CD14-positive monocyte (primary cell): Measurements from ENCODE around the gene FLT1. TPM values are rescaled to one million over a fixed set of nuclear protein-coding genes. Genes with fewer than 3 reads are reported as not detected.
A peak's percentile ranks its signal among the peaks of the same experiment; 100 is the strongest.

ENCODE experiments used
- DNase-seq, 3 donors: peaks; one replicate each; pipeline ENCODE4 v3.0.0-alpha.2; 2011 to 2022
- H2AFZ ChIP-seq: 2 replicates; pipeline ENCODE4 v1.6.0; 2012; ENCODE audit warnings: mild to moderate bottlenecking, low read depth, low read length, inconsistent platforms; ENCODE audit not compliant: insufficient read depth, poor library complexity, severe bottlenecking
- H3K27ac ChIP-seq, 2 donors: 1 replicate in 1 of 2; 2 replicates in 1 of 2; pipeline ENCODE4 v1.5.1; 2012 to 2013; ENCODE audit warnings: low read length in 2 of 2, control low read depth in 1 of 2, inconsistent platforms in 1 of 2, low read depth in 1 of 2, mild to moderate bottlenecking in 1 of 2
- H3K27me3 ChIP-seq, 2 donors: one replicate each; pipeline versions ENCODE4 v1.6.0 to v1.6.1; 2011 to 2013; ENCODE audit warnings: low read length in 2 of 2; ENCODE audit not compliant: control insufficient read depth in 2 of 2, insufficient read depth in 2 of 2
- H3K36me3 ChIP-seq, 2 donors: replicated peaks in 1 of 2; 1 replicate in 1 of 2; 2 replicates in 1 of 2; pipeline versions ENCODE4 v1.5.1 to v1.6.1; 2012 to 2013; ENCODE audit warnings: low read length in 2 of 2, control low read depth in 1 of 2, inconsistent platforms in 1 of 2, mild to moderate bottlenecking in 1 of 2; ENCODE audit not compliant: insufficient read depth in 2 of 2, control insufficient read depth in 1 of 2
- H3K4me1 ChIP-seq, 2 donors: 1 replicate in 1 of 2; 2 replicates in 1 of 2; pipeline versions ENCODE4 v1.5.1 to v1.6.1; 2012 to 2013; ENCODE audit warnings: low read length in 2 of 2, control low read depth in 1 of 2, inconsistent platforms in 1 of 2, mild to moderate bottlenecking in 1 of 2, moderate library complexity in 1 of 2; ENCODE audit not compliant: insufficient read depth in 2 of 2, control insufficient read depth in 1 of 2
- H3K4me2 ChIP-seq: replicated peaks from 2 replicates; pipeline ENCODE3; 2012; ENCODE audit warnings: low read length, moderate library complexity, mild to moderate bottlenecking; ENCODE audit not compliant: poor library complexity, severe bottlenecking; ENCODE audit errors: extremely low read depth
- H3K4me3 ChIP-seq, 3 experiments: fragments of 200-600 bp in 1 of 3; sonication (generic) in 1 of 3; replicated peaks in 1 of 3; 1 replicate in 2 of 3; 2 replicates in 1 of 3; pipeline ENCODE4 v1.5.1; 2011 to 2013; ENCODE audit warnings: low read length in 3 of 3, mild to moderate bottlenecking in 3 of 3, control low read depth in 2 of 3, low read depth in 2 of 3, inconsistent platforms in 1 of 3, moderate library complexity in 1 of 3
- H3K79me2 ChIP-seq: 2 replicates; pipeline ENCODE4 v1.6.0; 2012; ENCODE audit warnings: mild to moderate bottlenecking, control low read depth, inconsistent platforms, low read length, moderate library complexity; ENCODE audit not compliant: insufficient read depth
- H3K9ac ChIP-seq: 2 replicates; pipeline ENCODE4 v1.6.0; 2017; ENCODE audit warnings: low read length, mild to moderate bottlenecking; ENCODE audit not compliant: insufficient read depth, poor library complexity, severe bottlenecking
- H3K9me3 ChIP-seq, 2 donors: replicated peaks in 1 of 2; 1 replicate in 1 of 2; 2 replicates in 1 of 2; pipeline versions ENCODE4 v1.5.1 to v1.6.1; 2012 to 2013; ENCODE audit warnings: low read length in 2 of 2, control low read depth in 1 of 2; ENCODE audit not compliant: control insufficient read depth in 1 of 2, insufficient read depth in 1 of 2
- H4K20me1 ChIP-seq: 2 replicates; pipeline ENCODE4 v1.6.0; 2012; ENCODE audit warnings: mild to moderate bottlenecking, low read length, control low read depth, moderate library complexity; ENCODE audit not compliant: insufficient read depth
- H3K27ac Mint-ChIP-seq, 7 donors: one replicate each; pipeline ENCODE4 v1.8.0; 2020; ENCODE audit warnings: mild to moderate bottlenecking in 7 of 7, mixed read lengths in 7 of 7, moderate library complexity in 6 of 7, inconsistent platforms in 2 of 7
- H3K27me3 Mint-ChIP-seq, 3 donors: one replicate each; pipeline ENCODE4 v1.8.0; 2021 to 2022; ENCODE audit warnings: low read depth in 3 of 3, mild to moderate bottlenecking in 3 of 3, mixed read lengths in 3 of 3, moderate library complexity in 3 of 3, inconsistent platforms in 1 of 3
- H3K36me3 Mint-ChIP-seq, 2 donors: one replicate each; pipeline ENCODE4 v1.8.0; 2020; ENCODE audit warnings: mixed read lengths in 2 of 2, inconsistent platforms in 1 of 2, mild to moderate bottlenecking in 1 of 2
- H3K4me1 Mint-ChIP-seq: one replicate; pipeline ENCODE4 v1.8.0; 2020; ENCODE audit warnings: mild to moderate bottlenecking, mixed read lengths
- H3K4me3 Mint-ChIP-seq, 2 donors: one replicate each; pipeline ENCODE4 v1.8.0; 2020; ENCODE audit warnings: mild to moderate bottlenecking in 2 of 2, mixed read lengths in 2 of 2, moderate library complexity in 1 of 2
- H3K9me3 Mint-ChIP-seq, 7 donors: one replicate each; pipeline ENCODE4 v1.8.0; 2020 to 2022; ENCODE audit warnings: mixed read lengths in 7 of 7, mild to moderate bottlenecking in 6 of 7, moderate library complexity in 6 of 7, inconsistent platforms in 2 of 7
- WGBS: methylation state at CpG from one replicate; pipeline ENCODE4 v1.1.5; 2013; ENCODE audit warnings: missing lambda C conversion rate; ENCODE audit not compliant: insufficient coverage; 5-methylcytosine and 5-hydroxymethylcytosine counted together
- intact Hi-C, 2 donors: fragments of 100-400 bp; cut with micrococcal nuclease; formaldehyde crosslinking; loops; one replicate each; pipeline versions ENCODE4 v1.15.0 to v1.15.1; 2023
- polyA plus RNA-seq, 3 donors: library from polyadenylated mRNA; depleted of rRNA in 1 of 3; unstranded in 2 of 3; stranded (reverse) in 1 of 3; fragments of 300-500 nt in 2 of 3; fragments of >200 nt in 1 of 3; fragmentation: Illumina TruSeq in 2 of 3; gene quantifications; 1 replicate in 2 of 3; 2 replicates in 1 of 3; pipeline ENCODE4 v1.2.3, GENCODE V29; 2012 to 2021
- TF ChIP-seq, protein P1 (sequence below): fragments of 200-600 bp; IDR thresholded peaks from one replicate; pipeline ENCODE4 v1.8.0; 2022; ENCODE audit warnings: antibody characterized with exemption, mild to moderate bottlenecking

FLT1 gene
- polyA plus RNA-seq, 3 donors: 0.28 TPM; not detected in 2

DNA sequence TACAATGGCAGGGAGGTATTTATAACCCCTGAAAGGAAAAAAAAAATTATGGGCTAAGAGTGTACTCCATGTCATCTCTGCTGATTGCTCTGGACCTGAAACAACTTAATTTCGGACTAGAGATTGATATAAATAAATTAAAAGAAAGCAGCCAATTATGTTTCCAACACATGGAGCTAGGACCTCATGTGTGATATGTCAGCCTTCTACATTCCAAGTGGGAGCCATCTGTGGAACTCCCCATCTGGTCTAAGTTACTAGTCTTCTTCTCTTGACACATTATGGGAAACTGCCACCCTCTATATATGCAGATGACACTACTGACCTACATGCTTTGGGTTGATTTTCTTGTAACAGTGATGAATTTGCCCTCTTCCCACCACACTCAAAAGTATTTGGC is 86.1 kb downstream of the FLT1 start:
- no CpG with 5 or more reads among the region's 1 CpG for WGBS
- Histone ChIP-seq H3K4me3 (no peak overlapping the region), H3K9me3 (no peaks in the 10 kb centered on the region), H3K36me3 (no peaks in the 10 kb centered on the region), H3K9ac (no peak overlapping the region), H3K79me2 (no peaks in the 10 kb centered on the region), H4K20me1 (no peaks in the 10 kb centered on the region), H3K4me1 (peaks cover 4 to 14% of the 10 kb centered on the region in 2 donors), H2AFZ (no peak overlapping the region), H3K27ac (no peak overlapping the region), H3K4me2 (no peak overlapping the region), H3K27me3 (peaks cover 23 to 32% of the 10 kb centered on the region in 2 donors)
- Mint-ChIP-seq H3K9me3 (no peaks in the 10 kb centered on the region), H3K27me3 (peaks cover 26 to 51% (median 29%) of the 10 kb centered on the region in 3 donors), H3K27ac (no peak overlapping the region), H3K36me3 (peaks cover 0 to 2% of the 10 kb centered on the region in 2 donors), H3K4me3 (peak overlapping the region in 1 of 2 donors; percentile 42), H3K4me1 (peaks cover 26% of the 10 kb centered on the region)
- DNase-seq: no peak
- TF ChIP-seq, protein P1, sequence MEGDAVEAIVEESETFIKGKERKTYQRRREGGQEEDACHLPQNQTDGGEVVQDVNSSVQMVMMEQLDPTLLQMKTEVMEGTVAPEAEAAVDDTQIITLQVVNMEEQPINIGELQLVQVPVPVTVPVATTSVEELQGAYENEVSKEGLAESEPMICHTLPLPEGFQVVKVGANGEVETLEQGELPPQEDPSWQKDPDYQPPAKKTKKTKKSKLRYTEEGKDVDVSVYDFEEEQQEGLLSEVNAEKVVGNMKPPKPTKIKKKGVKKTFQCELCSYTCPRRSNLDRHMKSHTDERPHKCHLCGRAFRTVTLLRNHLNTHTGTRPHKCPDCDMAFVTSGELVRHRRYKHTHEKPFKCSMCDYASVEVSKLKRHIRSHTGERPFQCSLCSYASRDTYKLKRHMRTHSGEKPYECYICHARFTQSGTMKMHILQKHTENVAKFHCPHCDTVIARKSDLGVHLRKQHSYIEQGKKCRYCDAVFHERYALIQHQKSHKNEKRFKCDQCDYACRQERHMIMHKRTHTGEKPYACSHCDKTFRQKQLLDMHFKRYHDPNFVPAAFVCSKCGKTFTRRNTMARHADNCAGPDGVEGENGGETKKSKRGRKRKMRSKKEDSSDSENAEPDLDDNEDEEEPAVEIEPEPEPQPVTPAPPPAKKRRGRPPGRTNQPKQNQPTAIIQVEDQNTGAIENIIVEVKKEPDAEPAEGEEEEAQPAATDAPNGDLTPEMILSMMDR: no peak
- intact Hi-C loops: loop anchor here in 1 of 2 donors (10.0 kb wide), 1 partner anchor 56 kb away; no protein-coding TSS in a partner anchor

DNA sequence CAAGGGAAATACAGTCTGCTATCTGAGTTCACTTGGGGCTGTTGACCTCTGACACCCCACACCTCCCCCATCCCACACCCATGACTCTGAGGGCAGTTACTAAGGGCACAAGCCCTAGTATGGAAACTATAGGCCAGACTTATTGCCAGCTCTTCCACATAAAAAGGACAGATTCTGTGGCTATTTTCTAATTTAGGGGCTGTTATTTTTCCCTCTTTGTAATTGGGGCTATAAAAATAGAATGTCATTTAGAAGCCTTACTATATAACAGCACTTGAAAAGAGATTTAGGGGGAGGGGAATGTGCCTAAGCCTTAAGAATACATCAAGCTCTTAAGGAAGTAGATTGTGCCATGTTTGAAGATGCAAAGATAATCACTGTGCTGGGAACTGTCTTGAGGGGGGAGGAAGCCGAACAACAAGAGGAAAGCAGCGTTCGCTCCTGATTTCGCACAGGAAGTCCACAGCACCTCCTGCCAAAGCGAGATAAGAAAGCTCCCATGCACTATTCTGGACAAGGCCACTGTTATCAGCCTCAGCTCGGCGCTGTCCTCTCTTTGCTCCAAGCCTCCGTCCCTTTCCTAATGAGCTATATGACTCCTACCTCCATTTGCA is 86.6 kb downstream of the FLT1 start:
- Histone ChIP-seq H3K4me2 (no peak overlapping the region), H3K4me3 (no peak overlapping the region), H3K36me3 (no peaks in the 10 kb centered on the region), H3K27me3 (peaks cover 23 to 32% of the 10 kb centered on the region in 2 donors), H4K20me1 (no peaks in the 10 kb centered on the region), H2AFZ (no peak overlapping the region), H3K79me2 (no peaks in the 10 kb centered on the region), H3K4me1 (peaks cover 4 to 14% of the 10 kb centered on the region in 2 donors), H3K27ac (no peak overlapping the region), H3K9me3 (no peaks in the 10 kb centered on the region), H3K9ac (no peak overlapping the region)
- DNase-seq: no peak
- H3K27ac Mint-ChIP-seq: peak overlapping the region in 1 of 7 donors; percentile 8
- TF ChIP-seq, protein P1: no peak
- no peaks in the 10 kb centered on the region for H3K9me3 Mint-ChIP-seq
- peaks cover 0 to 2% of the 10 kb centered on the region in 2 donors for H3K36me3 Mint-ChIP-seq
- peak overlapping the region; percentile 34 to 41 for H3K4me3 Mint-ChIP-seq
- WGBS: 0% methylated on average over 1 of the region's 8 CpGs
- intact Hi-C loops: loop anchor here in 1 of 2 donors (10.0 kb wide), 1 partner anchor 56 kb away; no protein-coding TSS in a partner anchor
- peaks cover 26 to 50% (median 31%) of the 10 kb centered on the region in 3 donors for H3K27me3 Mint-ChIP-seq
- H3K4me1 Mint-ChIP-seq: peaks cover 26% of the 10 kb centered on the region
